ENCODE results near the gene IFNA10.
"Not testable (repeated sequence)": the region's sequence is repeated elsewhere in the genome, so short reads cannot be mapped to it uniquely, and the experiment has no call there.

IFNA10 gene

DNA sequence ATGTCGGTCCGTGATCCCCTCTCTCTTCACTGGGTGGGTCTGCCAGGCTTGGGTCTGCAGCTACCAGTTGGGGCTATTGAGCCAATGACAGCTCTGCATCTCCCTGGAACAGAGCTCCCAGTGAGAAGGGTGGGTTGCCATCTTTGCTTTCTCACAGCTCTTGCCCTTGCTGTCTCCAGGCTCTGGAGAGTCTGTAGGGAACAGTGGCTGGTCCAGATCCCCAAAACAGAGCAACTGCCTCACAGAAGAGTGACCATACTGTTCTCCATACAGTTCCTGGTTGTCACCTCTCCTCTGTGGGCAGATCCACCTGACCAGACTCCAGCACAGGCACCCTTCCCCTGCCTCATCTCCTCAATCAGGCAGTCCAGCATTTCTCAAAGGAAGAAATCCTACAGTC is 26.3 kb upstream of the IFNA10 start:
- Histone ChIP-seq H3K36me3 (ENCODE audit: control insufficient read depth, insufficient read depth, low read length) (no peaks in the 10 kb centered on the region), H2BK120ac (ENCODE audit: low read depth, low read length) (no peak overlapping the region), H3K4me2 (ENCODE audit: low read length) (no peak overlapping the region), H3K4me1 (ENCODE audit: control insufficient read depth, low read depth, low read length) (no peaks in the 10 kb centered on the region), H2BK15ac (replicated peaks; ENCODE audit: low read depth) (no peak overlapping the region), H3K56ac (ENCODE audit: low read length) (no peak overlapping the region), H3K9ac (ENCODE audit: low read length) (no peak overlapping the region), H3K27me3 (ENCODE audit: insufficient read depth, low read length, poor library complexity) (no peaks in the 10 kb centered on the region), H3K27ac (ENCODE audit: low read depth, low read length) (no peak overlapping the region), H3K4ac (ENCODE audit: low read depth, low read length) (no peak overlapping the region), H3K79me2 (ENCODE audit: control insufficient read depth, insufficient read depth, low read length) (no peaks in the 10 kb centered on the region), H4K8ac (ENCODE audit: low read depth, low read length) (no peak overlapping the region), H4K5ac (ENCODE audit: low read length) (no peak overlapping the region), H2AK5ac (ENCODE audit: low read length) (no peak overlapping the region), H2BK5ac (ENCODE audit: low read length) (no peak overlapping the region), H3K4me3 (ENCODE audit: low read length) (no peak overlapping the region), H3K18ac (ENCODE audit: low read length) (no peak overlapping the region), H3K79me1 (ENCODE audit: low read length) (no peaks in the 10 kb centered on the region), H3K23ac (ENCODE audit: low read length) (no peak overlapping the region)
- DNase-seq, result no peak
- WGBS (ENCODE audit: extremely low coverage, insufficient coverage, low lambda C conversion rate), result no CpG with 5 or more reads among the region's 2 CpGs

DNA sequence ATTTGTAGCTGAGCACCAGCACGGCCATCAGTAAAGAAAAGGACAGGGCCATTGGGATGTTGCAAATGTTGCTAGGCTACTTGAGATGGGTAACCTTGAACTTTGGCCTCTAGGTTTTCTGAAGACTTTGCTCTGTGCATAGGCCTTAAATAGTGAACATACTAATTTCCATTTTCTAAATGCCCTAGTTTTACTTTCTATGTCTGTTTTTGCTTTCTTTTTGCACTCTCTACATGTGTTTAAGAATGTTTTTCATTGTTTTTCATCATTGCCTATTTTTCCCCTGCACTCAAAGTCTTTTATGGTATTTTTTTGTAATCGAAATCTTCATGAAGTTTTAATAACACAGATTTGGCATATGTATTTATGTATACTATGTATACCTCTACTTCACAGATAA is 21.2 kb upstream of the IFNA10 start, which contains the start of gene IFNA17:
IFNA17 (minus strand) TSS at position 101 of the 400 bp plus-strand sequence; CDS start at position 52, 49 bp downstream.
- Histone ChIP-seq H2BK120ac (ENCODE audit: low read depth, low read length) (no peak within 1 kb of the TSS), H3K18ac (ENCODE audit: low read length) (no peak within 1 kb of the TSS), H2BK15ac (replicated peaks; ENCODE audit: low read depth) (no peak within 1 kb of the TSS), H3K27ac (ENCODE audit: low read depth, low read length) (no peak within 1 kb of the TSS), H4K8ac (ENCODE audit: low read depth, low read length) (no peak within 1 kb of the TSS), H2AK5ac (ENCODE audit: low read length) (no peak within 1 kb of the TSS), H2BK5ac (ENCODE audit: low read length) (no peak within 1 kb of the TSS), H3K9ac (ENCODE audit: low read length) (no peak within 1 kb of the TSS), H3K36me3 (ENCODE audit: control insufficient read depth, insufficient read depth, low read length) (no peaks in the 10 kb centered on the region), H3K4me3 (ENCODE audit: low read length) (no peak within 1 kb of the TSS), H3K23ac (ENCODE audit: low read length) (no peak within 1 kb of the TSS), H3K4me2 (ENCODE audit: low read length) (no peak within 1 kb of the TSS), H3K4me1 (ENCODE audit: control insufficient read depth, low read depth, low read length) (no peaks in the 10 kb centered on the region), H3K56ac (ENCODE audit: low read length) (no peak within 1 kb of the TSS), H3K79me1 (ENCODE audit: low read length) (no peaks in the 10 kb centered on the region), H3K27me3 (ENCODE audit: insufficient read depth, low read length, poor library complexity) (no peaks in the 10 kb centered on the region), H3K4ac (ENCODE audit: low read depth, low read length) (no peak within 1 kb of the TSS), H3K79me2 (ENCODE audit: control insufficient read depth, insufficient read depth, low read length) (no peaks in the 10 kb centered on the region), H4K5ac (ENCODE audit: low read length) (no peak within 1 kb of the TSS)
- WGBS (ENCODE audit: extremely low coverage, insufficient coverage, low lambda C conversion rate), result no CpG with 5 or more reads among the region's 2 CpGs
- no peak for DNase-seq

DNA sequence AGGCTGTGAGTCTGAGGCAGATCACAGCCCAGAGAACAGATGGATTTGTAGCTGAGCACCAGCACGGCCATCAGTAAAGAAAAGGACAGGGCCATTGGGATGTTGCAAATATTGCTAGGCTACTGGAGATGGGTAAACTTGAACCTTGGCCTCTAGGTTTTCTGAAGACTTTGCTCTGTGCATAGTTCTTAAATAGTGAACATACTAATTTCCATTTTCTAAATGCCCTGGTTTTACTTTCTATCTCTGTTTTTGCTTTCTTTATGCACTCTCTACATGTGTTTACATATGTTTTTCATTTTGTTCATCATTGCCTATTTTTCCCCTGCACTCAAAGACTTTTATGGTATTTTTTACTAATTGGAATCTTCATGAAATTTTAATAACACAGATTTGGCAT is 10.3 kb upstream of the IFNA10 start, which contains the start of gene IFNA16:
IFNA16 (minus strand) TSS at position 101 of the 400 bp plus-strand sequence; CDS start at position 95, 6 bp downstream.
- not testable (repeated sequence) for H3K79me2 ChIP-seq (ENCODE audit: control insufficient read depth, insufficient read depth, low read length); H3K18ac ChIP-seq (ENCODE audit: low read length); H3K36me3 ChIP-seq (ENCODE audit: control insufficient read depth, insufficient read depth, low read length); H3K9ac ChIP-seq (ENCODE audit: low read length); H3K23ac ChIP-seq (ENCODE audit: low read length); H3K27me3 ChIP-seq (ENCODE audit: insufficient read depth, low read length, poor library complexity); H2BK120ac ChIP-seq (ENCODE audit: low read depth, low read length); H3K4me3 ChIP-seq (ENCODE audit: low read length); H2BK5ac ChIP-seq (ENCODE audit: low read length); H2AK5ac ChIP-seq (ENCODE audit: low read length); H4K5ac ChIP-seq (ENCODE audit: low read length); H3K4me1 ChIP-seq (ENCODE audit: control insufficient read depth, low read depth, low read length); H4K8ac ChIP-seq (ENCODE audit: low read depth, low read length); H3K4me2 ChIP-seq (ENCODE audit: low read length); DNase-seq; H3K4ac ChIP-seq (ENCODE audit: low read depth, low read length); H3K79me1 ChIP-seq (ENCODE audit: low read length); H3K56ac ChIP-seq (ENCODE audit: low read length); H3K27ac ChIP-seq (ENCODE audit: low read depth, low read length); H2BK15ac ChIP-seq (replicated peaks; ENCODE audit: low read depth)
- no CpG with 5 or more reads among the region's 1 CpG for WGBS (ENCODE audit: extremely low coverage, insufficient coverage, low lambda C conversion rate)

DNA sequence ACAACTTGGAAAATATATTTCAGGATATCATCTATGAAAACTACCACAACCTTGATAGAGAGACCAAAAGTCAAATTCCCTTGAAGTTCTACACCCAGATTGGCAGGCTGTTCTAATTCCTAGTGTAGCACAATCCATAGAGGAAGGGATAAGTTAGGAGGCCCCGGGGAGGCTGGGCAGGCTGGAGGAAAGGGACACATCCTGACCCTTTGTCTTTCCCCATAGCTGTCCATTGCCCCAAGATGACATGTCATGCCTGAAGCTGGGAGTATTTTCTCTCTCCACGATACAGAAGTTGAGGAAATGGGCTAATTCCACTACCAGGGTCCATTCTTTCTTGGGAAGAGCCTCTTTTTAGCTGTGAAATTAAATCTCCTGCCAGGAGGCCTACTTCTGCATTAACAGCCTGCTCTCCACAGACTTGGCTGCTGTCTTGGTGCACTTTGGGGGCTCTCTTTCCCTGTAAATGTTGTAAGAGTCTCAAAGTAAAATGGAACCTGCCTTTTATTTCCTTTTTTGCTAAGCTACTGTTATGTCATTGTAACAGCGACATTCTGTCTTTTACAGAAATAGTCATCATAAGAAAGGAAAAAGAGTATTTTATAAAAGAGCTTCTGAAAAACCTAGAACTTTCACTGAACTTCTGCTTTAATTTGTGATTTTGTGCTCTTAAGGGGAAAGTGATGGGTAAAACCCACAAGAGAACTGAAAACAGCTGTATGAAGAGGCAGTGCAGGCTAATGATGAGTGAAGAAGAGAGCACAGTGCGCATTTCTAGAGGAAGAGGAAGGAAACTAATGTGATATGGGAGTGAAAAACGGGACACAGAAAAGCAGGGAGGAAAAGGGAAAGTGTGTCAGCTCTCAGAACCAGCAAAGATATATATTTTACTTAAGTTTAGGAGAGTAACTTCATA is 6.7 kb upstream of the IFNA10 start:
- H3K4me3 ChIP-seq (ENCODE audit: low read length); H2BK5ac ChIP-seq (ENCODE audit: low read length); H3K23ac ChIP-seq (ENCODE audit: low read length); H3K9ac ChIP-seq (ENCODE audit: low read length); H3K4me1 ChIP-seq (ENCODE audit: control insufficient read depth, low read depth, low read length); H3K4ac ChIP-seq (ENCODE audit: low read depth, low read length); H4K8ac ChIP-seq (ENCODE audit: low read depth, low read length); H3K4me2 ChIP-seq (ENCODE audit: low read length); H3K79me2 ChIP-seq (ENCODE audit: control insufficient read depth, insufficient read depth, low read length); H4K5ac ChIP-seq (ENCODE audit: low read length); H2BK120ac ChIP-seq (ENCODE audit: low read depth, low read length); H3K27me3 ChIP-seq (ENCODE audit: insufficient read depth, low read length, poor library complexity); H3K27ac ChIP-seq (ENCODE audit: low read depth, low read length); H3K79me1 ChIP-seq (ENCODE audit: low read length); H3K18ac ChIP-seq (ENCODE audit: low read length); H3K36me3 ChIP-seq (ENCODE audit: control insufficient read depth, insufficient read depth, low read length); H3K56ac ChIP-seq (ENCODE audit: low read length); H2BK15ac ChIP-seq (replicated peaks; ENCODE audit: low read depth); H2AK5ac ChIP-seq (ENCODE audit: low read length): not testable (repeated sequence)
- DNase-seq, result peak; percentile 32
- WGBS (ENCODE audit: extremely low coverage, insufficient coverage, low lambda C conversion rate), result no CpG with 5 or more reads among the region's 5 CpGs

DNA sequence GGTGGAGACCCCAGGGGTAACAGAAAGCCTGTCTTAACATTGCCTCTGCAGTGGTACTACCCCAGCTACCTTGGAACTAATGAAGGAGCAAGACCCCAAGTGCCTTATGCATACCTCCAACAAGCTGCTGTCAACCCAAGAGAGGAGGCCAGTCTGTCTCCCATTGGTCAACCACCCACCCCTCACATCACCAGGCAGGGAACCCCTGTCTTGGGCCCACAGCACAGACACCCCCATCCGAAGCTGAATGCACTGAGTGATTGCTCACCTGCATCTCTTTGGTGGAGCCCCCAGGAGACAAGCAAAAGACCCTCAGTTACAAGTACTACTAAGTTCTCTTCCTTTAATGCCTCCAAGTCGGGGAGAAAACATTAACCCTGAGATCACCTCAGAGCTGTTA is 5.2 kb upstream of the IFNA10 start:
- not testable (repeated sequence) for H4K5ac ChIP-seq (ENCODE audit: low read length); H3K27me3 ChIP-seq (ENCODE audit: insufficient read depth, low read length, poor library complexity); H2BK15ac ChIP-seq (replicated peaks; ENCODE audit: low read depth); H3K4me1 ChIP-seq (ENCODE audit: control insufficient read depth, low read depth, low read length); H4K8ac ChIP-seq (ENCODE audit: low read depth, low read length); H2BK120ac ChIP-seq (ENCODE audit: low read depth, low read length); H3K79me1 ChIP-seq (ENCODE audit: low read length); H3K36me3 ChIP-seq (ENCODE audit: control insufficient read depth, insufficient read depth, low read length); H3K56ac ChIP-seq (ENCODE audit: low read length); H2BK5ac ChIP-seq (ENCODE audit: low read length); H3K18ac ChIP-seq (ENCODE audit: low read length); DNase-seq; H3K4ac ChIP-seq (ENCODE audit: low read depth, low read length); H3K4me2 ChIP-seq (ENCODE audit: low read length); H3K79me2 ChIP-seq (ENCODE audit: control insufficient read depth, insufficient read depth, low read length); H2AK5ac ChIP-seq (ENCODE audit: low read length); H3K4me3 ChIP-seq (ENCODE audit: low read length); H3K27ac ChIP-seq (ENCODE audit: low read depth, low read length); H3K23ac ChIP-seq (ENCODE audit: low read length); H3K9ac ChIP-seq (ENCODE audit: low read length)
- WGBS (ENCODE audit: extremely low coverage, insufficient coverage, low lambda C conversion rate), result no CpG with 5 or more reads among the region's 2 CpGs

All from mesendoderm (in vitro differentiated cells).